GM12874 (cell line): ENCODE measurements around the gene TMCO2.

Experiments
- CTCF ChIP-seq: IDR thresholded peaks from 2 replicates; pipeline ENCODE4 v1.5.1; 2011; ENCODE audit warnings: low read depth, mild to moderate bottlenecking, control low read depth, low read length, moderate library complexity; ENCODE audit not compliant: insufficient read depth

TMCO2 gene

DNA sequence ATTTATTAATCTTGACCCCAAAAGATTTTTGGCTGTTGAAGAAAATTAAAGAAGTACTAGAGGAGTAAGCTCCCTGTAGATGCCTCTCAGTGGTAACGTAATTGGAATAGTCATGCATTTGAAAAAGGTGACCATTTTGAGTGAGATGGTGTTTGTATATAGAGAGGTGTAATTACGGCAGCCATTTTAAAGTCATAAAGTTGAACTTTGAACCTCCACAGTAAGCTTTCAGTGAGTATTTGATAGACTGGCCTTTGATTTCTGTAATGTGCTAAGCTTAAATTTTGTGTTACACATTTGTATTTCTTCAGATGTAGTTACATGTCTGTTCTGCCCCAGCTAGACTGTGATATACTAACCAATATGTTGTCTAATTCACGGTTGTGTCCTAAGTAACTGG is 21.5 kb upstream of the TMCO2 start:
- no peak for TF ChIP-seq CTCF

DNA sequence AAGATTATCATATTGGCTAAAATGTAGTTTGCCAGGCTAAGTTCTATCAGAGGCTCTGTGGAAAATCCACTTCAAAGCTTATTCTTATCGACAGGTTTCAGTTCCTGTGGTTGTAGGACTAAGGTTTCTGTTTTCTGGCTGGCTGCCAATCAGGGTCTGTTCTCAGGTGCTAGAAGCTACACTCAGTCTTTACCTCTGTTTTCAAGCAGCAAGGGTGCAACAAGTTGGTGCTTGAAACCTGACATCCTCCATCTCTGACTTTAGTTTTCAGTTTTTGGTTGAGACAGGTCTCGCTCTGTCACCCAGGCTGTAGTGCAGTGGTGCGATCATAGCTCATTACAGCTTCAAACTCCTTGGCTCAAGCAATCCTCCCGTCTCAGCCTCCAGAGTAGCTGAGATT is 15.3 kb upstream of the TMCO2 start:
- TF ChIP-seq CTCF = no peak

GRCh38 chr1:40239626-40240025 is 8.1 kb upstream of the TMCO2 start:
- no peak for TF ChIP-seq CTCF

- no peak for TF ChIP-seq CTCF
Observed at GRCh38 chr1:40240390-40240789, 7.3 kb upstream of the TMCO2 start.

GRCh38 chr1:40241362-40241761 is 6.4 kb upstream of the TMCO2 start:
- no peak for TF ChIP-seq CTCF

DNA sequence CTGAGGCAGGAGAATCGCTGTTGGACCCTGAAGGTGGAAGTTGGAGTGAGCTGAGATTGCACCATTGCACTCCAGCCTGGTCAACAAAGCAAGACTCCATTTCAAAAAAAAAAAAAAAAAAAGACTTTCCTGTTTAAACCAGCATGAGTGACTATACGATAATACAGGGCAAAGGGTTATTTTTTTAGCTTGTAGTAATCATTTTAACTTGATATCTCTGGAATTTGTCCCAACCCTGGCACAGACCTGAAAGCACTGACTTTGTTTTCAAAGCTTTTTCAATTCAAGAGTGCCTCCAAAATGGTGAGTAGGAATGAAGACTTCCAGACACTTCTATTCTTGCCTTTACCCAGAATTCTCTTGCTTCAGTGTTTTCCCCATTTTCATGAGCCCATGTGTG is 4.4 kb upstream of the TMCO2 start:
- TF ChIP-seq CTCF = no peak

DNA sequence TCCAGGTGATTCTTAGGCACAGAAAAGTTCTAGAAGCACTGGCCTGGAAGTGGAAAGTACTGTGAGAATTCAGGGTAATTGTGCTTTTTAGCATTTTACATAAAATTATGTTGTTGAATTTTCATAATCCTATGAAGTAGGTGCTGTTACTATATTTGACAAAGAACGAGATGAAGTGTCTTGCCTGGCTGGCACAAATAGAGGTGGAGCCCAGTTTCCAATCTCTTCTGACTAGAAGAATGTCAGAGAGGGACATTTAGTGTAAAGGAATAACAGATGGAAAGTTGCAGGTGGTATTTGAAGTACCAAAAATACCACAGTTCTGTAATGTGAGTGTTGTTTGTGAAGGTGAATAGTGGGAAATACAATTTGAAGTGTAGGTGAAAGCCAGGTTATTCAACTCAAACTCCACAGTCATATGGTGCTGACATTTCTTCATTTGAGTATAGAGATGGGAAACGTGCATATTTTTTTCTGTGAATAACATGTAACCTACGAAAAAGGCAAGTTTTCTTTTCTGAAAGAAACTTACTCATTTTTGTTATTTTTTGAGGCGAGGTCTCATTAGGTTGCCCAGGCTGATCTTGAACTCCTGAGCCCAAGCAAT is 3.5 kb upstream of the TMCO2 start:
- no peak for TF ChIP-seq CTCF

DNA sequence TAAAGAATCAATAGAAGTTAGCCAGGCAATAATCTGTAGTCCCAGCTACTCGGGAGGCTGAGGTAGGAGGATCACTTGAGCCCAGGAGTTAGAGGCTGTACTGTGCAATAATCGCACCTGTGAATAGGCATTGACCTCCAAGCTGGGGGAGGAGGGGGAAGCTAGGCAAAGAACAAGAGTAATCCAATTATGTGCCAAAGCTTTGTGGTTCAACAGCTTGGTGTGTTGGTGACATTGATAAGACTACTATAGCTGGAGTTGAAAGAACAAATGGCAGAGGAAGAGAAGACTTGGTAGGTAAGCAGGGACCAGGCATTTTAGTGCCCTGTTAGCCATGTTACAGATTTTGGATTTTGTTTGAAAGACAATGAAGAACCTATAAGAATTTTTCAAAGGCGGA is 2.1 kb upstream of the TMCO2 start:
- TF ChIP-seq CTCF = no peak
